ENCODE measurements around the gene RNF25. TPM values are rescaled to one million over a fixed set of nuclear protein-coding genes. Genes with fewer than 3 reads are reported as not detected.

RNF25 gene
- polyA plus RNA-seq, 3 donors, result 10.7 to 20.3 (median 12.9) TPM

DNA sequence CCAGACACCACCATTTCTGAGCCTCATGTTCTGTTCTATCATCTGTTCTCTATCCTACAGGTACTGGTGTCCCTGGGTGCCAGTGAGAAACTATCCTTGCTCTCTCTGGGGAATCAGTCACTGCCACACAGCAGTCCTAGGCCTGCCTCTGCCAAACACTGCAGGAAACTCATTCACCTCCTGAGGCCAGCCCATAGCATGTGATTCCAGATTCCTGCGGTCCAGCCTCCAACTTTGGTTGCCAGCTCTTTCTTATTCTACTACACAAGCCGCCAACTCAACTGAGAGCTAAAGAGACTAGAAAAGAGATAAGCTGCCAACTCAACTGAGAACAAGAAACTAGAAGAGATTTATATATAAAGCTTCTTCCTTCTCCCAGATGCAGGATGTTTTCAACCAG is 30.0 kb upstream of the RNF25 start:
- no peak overlapping the region for H3K4me3 Mint-ChIP-seq
- Histone ChIP-seq H3K9me3 (replicated peaks in 1 of 2; ENCODE audit: control insufficient read depth in 1 of 2, insufficient read depth in 1 of 2, low read length in 2 of 2) (no peaks in the 10 kb centered on the region), H2AFZ (ENCODE audit: insufficient read depth, low read depth, low read length, poor library complexity, severe bottlenecking) (no peak overlapping the region), H3K36me3 (replicated peaks in 1 of 2; ENCODE audit: control insufficient read depth in 1 of 2, insufficient read depth in 2 of 2, low read length in 2 of 2) (no peaks in the 10 kb centered on the region), H4K20me1 (ENCODE audit: insufficient read depth, low read length) (no peaks in the 10 kb centered on the region), H3K4me1 (ENCODE audit: control insufficient read depth in 1 of 2, insufficient read depth in 2 of 2, low read length in 2 of 2) (peaks cover 6 to 8% of the 10 kb centered on the region in 2 donors), H3K4me3 (replicated peaks in 1 of 3; ENCODE audit: low read depth in 2 of 3, low read length in 3 of 3) (no peak overlapping the region), H3K79me2 (ENCODE audit: insufficient read depth, low read length) (no peaks in the 10 kb centered on the region), H3K9ac (ENCODE audit: insufficient read depth, low read length, poor library complexity, severe bottlenecking) (no peak overlapping the region), H3K27me3 (ENCODE audit: control insufficient read depth in 2 of 2, insufficient read depth in 2 of 2, low read length in 2 of 2) (no peaks in the 10 kb centered on the region), H3K4me2 (replicated peaks; ENCODE audit: extremely low read depth, low read length, poor library complexity, severe bottlenecking) (no peak overlapping the region), H3K27ac (ENCODE audit: low read depth in 1 of 2, low read length in 2 of 2) (no peak overlapping the region)
- peaks cover 0 to 4% (median 1%) of the 10 kb centered on the region in 3 donors for H3K27me3 Mint-ChIP-seq (ENCODE audit: low read depth in 3 of 3)
- H3K9me3 Mint-ChIP-seq, result no peaks in the 10 kb centered on the region
- H3K4me1 Mint-ChIP-seq, result peaks cover 9% of the 10 kb centered on the region
- no peak for DNase-seq
- H3K36me3 Mint-ChIP-seq, result peaks cover 4 to 5% of the 10 kb centered on the region in 2 donors
- no peak for TF ChIP-seq CTCF (IDR thresholded peaks at IDR 0.05)
- no peak overlapping the region for H3K27ac Mint-ChIP-seq
- intact Hi-C loops (cut with micrococcal nuclease), result no loop called here
- 78% methylated on average over 1 of the region's 2 CpGs for WGBS (ENCODE audit: insufficient coverage)

GRCh38 chr2:218698885-218699284 is 27.1 kb upstream of the RNF25 start:
- Histone ChIP-seq H3K4me1 (ENCODE audit: control insufficient read depth in 1 of 2, insufficient read depth in 2 of 2, low read length in 2 of 2) (peaks cover 6 to 8% of the 10 kb centered on the region in 2 donors), H3K9ac (ENCODE audit: insufficient read depth, low read length, poor library complexity, severe bottlenecking) (no peak overlapping the region), H2AFZ (ENCODE audit: insufficient read depth, low read depth, low read length, poor library complexity, severe bottlenecking) (no peak overlapping the region), H3K4me2 (replicated peaks; ENCODE audit: extremely low read depth, low read length, poor library complexity, severe bottlenecking) (no peak overlapping the region), H3K79me2 (ENCODE audit: insufficient read depth, low read length) (no peaks in the 10 kb centered on the region), H3K9me3 (replicated peaks in 1 of 2; ENCODE audit: control insufficient read depth in 1 of 2, insufficient read depth in 1 of 2, low read length in 2 of 2) (no peaks in the 10 kb centered on the region), H3K27me3 (ENCODE audit: control insufficient read depth in 2 of 2, insufficient read depth in 2 of 2, low read length in 2 of 2) (no peaks in the 10 kb centered on the region), H3K27ac (ENCODE audit: low read depth in 1 of 2, low read length in 2 of 2) (no peak overlapping the region), H4K20me1 (ENCODE audit: insufficient read depth, low read length) (no peaks in the 10 kb centered on the region), H3K36me3 (replicated peaks in 1 of 2; ENCODE audit: control insufficient read depth in 1 of 2, insufficient read depth in 2 of 2, low read length in 2 of 2) (no peaks in the 10 kb centered on the region), H3K4me3 (replicated peaks in 1 of 3; ENCODE audit: low read depth in 2 of 3, low read length in 3 of 3) (no peak overlapping the region)
- no peak overlapping the region for H3K27ac Mint-ChIP-seq
- no peak for TF ChIP-seq CTCF (IDR thresholded peaks at IDR 0.05)
- DNase-seq, result no peak
- H3K9me3 Mint-ChIP-seq, result no peaks in the 10 kb centered on the region
- H3K36me3 Mint-ChIP-seq, result peaks cover 5% of the 10 kb centered on the region in 2 donors
- 92% methylated on average over 6 of the region's 8 CpGs for WGBS (ENCODE audit: insufficient coverage)
- no peak overlapping the region for H3K4me3 Mint-ChIP-seq
- H3K27me3 Mint-ChIP-seq (ENCODE audit: low read depth in 3 of 3), result peaks cover 0 to 1% (median 0%) of the 10 kb centered on the region in 3 donors
- intact Hi-C loops (cut with micrococcal nuclease), result no loop called here
- peaks cover 9% of the 10 kb centered on the region for H3K4me1 Mint-ChIP-seq

Data from CD14-positive monocyte (primary cell).